Measurements from ENCODE around the gene TMEM39B. TPM values are rescaled to one million over a fixed set of nuclear protein-coding genes. Genes with fewer than 3 reads are reported as not detected.

The TMEM39B gene
- total and polyA plus RNA-seq, 2 experiments from 2014 or later: 10.1 to 17.8 TPM

GRCh38 chr1:32100807-32101708 is 28.3 kb downstream of the TMEM39B start:
- no peak overlapping the region for H3K27ac Mint-ChIP-seq

More at GRCh38 chr1:32100807-32101708, 28.3 kb downstream of the TMEM39B start:
- H3K36me3 Mint-ChIP-seq (ENCODE audit: low read depth): peaks cover 38% of the 10 kb centered on the region
- no peaks in the 10 kb centered on the region for H3K4me1 ChIP-seq (ENCODE audit: insufficient read depth)
- 0 out of 2 replicates have a peak, but pooled peaks cover 4% of the 10 kb centered on the region for H3F3A ChIP-seq (replicated peaks; ENCODE audit: low read depth)
- 0 out of 2 replicates have a peak, but pooled peaks cover 13% of the 10 kb centered on the region for H4K20me1 ChIP-seq (replicated peaks; ENCODE audit: insufficient read depth)
- peaks cover 2% of the 10 kb centered on the region for H3K27me3 Mint-ChIP-seq (ENCODE audit: insufficient read depth, low read depth, poor library complexity)
- no peaks in the 10 kb centered on the region for H3K4me1 Mint-ChIP-seq
- H3K79me2 ChIP-seq (replicated peaks; ENCODE audit: insufficient read depth): no peaks in the 10 kb centered on the region
- H3K27me3 ChIP-seq (ENCODE audit: insufficient read depth): no peaks in the 10 kb centered on the region
- no peak overlapping the region for H2AFZ ChIP-seq
- ATAC-seq (no peak), DNase-seq (ENCODE audit: low spot score) (no peak)
- H3K9me3 Mint-ChIP-seq: no peaks in the 10 kb centered on the region; the same call in 2 of the 3 replicates
- no peaks in the 10 kb centered on the region for H3K9me2 ChIP-seq (ENCODE audit: insufficient read depth)
- no peak overlapping the region for H3K27ac ChIP-seq (ENCODE audit: low read depth)
- no peak overlapping the region for H3K4me3 Mint-ChIP-seq
- no peak overlapping the region for H3K4me3 ChIP-seq
- H3K4me2 ChIP-seq: no peak overlapping the region
- no peak for TF ChIP-seq ETS1 (IDR thresholded peaks at IDR 0.05)
- no peak for TF ChIP-seq ZNF331 (CRISPR knock-in tag; IDR thresholded peaks at IDR 0.05; ENCODE audit: low read depth)
- TF ChIP-seq, protein P1, sequence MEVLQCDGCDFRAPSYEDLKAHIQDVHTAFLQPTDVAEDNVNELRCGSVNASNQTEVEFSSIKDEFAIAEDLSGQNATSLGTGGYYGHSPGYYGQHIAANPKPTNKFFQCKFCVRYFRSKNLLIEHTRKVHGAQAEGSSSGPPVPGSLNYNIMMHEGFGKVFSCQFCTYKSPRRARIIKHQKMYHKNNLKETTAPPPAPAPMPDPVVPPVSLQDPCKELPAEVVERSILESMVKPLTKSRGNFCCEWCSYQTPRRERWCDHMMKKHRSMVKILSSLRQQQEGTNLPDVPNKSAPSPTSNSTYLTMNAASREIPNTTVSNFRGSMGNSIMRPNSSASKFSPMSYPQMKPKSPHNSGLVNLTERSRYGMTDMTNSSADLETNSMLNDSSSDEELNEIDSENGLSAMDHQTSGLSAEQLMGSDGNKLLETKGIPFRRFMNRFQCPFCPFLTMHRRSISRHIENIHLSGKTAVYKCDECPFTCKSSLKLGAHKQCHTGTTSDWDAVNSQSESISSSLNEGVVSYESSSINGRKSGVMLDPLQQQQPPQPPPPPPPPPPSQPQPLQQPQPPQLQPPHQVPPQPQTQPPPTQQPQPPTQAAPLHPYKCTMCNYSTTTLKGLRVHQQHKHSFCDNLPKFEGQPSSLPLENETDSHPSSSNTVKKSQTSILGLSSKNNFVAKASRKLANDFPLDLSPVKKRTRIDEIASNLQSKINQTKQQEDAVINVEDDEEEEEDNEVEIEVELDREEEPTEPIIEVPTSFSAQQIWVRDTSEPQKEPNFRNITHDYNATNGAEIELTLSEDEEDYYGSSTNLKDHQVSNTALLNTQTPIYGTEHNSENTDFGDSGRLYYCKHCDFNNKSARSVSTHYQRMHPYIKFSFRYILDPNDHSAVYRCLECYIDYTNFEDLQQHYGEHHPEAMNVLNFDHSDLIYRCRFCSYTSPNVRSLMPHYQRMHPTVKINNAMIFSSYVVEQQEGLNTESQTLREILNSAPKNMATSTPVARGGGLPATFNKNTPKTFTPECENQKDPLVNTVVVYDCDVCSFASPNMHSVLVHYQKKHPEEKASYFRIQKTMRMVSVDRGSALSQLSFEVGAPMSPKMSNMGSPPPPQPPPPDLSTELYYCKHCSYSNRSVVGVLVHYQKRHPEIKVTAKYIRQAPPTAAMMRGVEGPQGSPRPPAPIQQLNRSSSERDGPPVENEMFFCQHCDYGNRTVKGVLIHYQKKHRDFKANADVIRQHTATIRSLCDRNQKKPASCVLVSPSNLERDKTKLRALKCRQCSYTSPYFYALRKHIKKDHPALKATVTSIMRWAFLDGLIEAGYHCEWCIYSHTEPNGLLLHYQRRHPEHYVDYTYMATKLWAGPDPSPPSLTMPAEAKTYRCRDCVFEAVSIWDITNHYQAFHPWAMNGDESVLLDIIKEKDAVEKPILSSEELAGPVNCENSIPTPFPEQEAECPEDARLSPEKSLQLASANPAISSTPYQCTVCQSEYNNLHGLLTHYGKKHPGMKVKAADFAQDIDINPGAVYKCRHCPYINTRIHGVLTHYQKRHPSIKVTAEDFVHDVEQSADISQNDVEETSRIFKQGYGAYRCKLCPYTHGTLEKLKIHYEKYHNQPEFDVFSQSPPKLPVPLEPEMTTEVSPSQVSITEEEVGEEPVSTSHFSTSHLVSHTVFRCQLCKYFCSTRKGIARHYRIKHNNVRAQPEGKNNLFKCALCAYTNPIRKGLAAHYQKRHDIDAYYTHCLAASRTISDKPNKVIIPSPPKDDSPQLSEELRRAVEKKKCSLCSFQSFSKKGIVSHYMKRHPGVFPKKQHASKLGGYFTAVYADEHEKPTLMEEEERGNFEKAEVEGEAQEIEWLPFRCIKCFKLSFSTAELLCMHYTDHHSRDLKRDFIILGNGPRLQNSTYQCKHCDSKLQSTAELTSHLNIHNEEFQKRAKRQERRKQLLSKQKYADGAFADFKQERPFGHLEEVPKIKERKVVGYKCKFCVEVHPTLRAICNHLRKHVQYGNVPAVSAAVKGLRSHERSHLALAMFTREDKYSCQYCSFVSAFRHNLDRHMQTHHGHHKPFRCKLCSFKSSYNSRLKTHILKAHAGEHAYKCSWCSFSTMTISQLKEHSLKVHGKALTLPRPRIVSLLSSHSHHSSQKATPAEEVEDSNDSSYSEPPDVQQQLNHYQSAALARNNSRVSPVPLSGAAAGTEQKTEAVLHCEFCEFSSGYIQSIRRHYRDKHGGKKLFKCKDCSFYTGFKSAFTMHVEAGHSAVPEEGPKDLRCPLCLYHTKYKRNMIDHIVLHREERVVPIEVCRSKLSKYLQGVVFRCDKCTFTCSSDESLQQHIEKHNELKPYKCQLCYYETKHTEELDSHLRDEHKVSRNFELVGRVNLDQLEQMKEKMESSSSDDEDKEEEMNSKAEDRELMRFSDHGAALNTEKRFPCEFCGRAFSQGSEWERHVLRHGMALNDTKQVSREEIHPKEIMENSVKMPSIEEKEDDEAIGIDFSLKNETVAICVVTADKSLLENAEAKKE (CRISPR knock-in tag; IDR thresholded peaks at IDR 0.05): no peak
- no peak for TF ChIP-seq ZNF114 (CRISPR knock-in tag; IDR thresholded peaks at IDR 0.05)
- no peak for TF ChIP-seq CREB1 (CRISPR knock-in tag; IDR thresholded peaks at IDR 0.05; ENCODE audit: low read depth)
- TF ChIP-seq STAT1 (IDR thresholded peaks at IDR 0.05; ENCODE audit: unreplicated experiment): no peak
- TF ChIP-seq NANOG (IDR thresholded peaks at IDR 0.05; ENCODE audit: borderline replicate concordance): no peak
- no peak for TF ChIP-seq POLR2AphosphoS5 (IDR thresholded peaks at IDR 0.05; ENCODE audit: low read depth)
- no peak for TF ChIP-seq EZH2 (IDR thresholded peaks at IDR 0.05; ENCODE audit: low read depth, unreplicated experiment)
- no peak for TF ChIP-seq EZH2phosphoT487 (IDR thresholded peaks at IDR 0.05; ENCODE audit: unreplicated experiment)
- TF ChIP-seq, protein P2, sequence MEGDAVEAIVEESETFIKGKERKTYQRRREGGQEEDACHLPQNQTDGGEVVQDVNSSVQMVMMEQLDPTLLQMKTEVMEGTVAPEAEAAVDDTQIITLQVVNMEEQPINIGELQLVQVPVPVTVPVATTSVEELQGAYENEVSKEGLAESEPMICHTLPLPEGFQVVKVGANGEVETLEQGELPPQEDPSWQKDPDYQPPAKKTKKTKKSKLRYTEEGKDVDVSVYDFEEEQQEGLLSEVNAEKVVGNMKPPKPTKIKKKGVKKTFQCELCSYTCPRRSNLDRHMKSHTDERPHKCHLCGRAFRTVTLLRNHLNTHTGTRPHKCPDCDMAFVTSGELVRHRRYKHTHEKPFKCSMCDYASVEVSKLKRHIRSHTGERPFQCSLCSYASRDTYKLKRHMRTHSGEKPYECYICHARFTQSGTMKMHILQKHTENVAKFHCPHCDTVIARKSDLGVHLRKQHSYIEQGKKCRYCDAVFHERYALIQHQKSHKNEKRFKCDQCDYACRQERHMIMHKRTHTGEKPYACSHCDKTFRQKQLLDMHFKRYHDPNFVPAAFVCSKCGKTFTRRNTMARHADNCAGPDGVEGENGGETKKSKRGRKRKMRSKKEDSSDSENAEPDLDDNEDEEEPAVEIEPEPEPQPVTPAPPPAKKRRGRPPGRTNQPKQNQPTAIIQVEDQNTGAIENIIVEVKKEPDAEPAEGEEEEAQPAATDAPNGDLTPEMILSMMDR (conservative IDR thresholded peaks at IDR 0.05; ENCODE audit: low read depth in 2 of 2): no peak
- TF ChIP-seq, protein P3, sequence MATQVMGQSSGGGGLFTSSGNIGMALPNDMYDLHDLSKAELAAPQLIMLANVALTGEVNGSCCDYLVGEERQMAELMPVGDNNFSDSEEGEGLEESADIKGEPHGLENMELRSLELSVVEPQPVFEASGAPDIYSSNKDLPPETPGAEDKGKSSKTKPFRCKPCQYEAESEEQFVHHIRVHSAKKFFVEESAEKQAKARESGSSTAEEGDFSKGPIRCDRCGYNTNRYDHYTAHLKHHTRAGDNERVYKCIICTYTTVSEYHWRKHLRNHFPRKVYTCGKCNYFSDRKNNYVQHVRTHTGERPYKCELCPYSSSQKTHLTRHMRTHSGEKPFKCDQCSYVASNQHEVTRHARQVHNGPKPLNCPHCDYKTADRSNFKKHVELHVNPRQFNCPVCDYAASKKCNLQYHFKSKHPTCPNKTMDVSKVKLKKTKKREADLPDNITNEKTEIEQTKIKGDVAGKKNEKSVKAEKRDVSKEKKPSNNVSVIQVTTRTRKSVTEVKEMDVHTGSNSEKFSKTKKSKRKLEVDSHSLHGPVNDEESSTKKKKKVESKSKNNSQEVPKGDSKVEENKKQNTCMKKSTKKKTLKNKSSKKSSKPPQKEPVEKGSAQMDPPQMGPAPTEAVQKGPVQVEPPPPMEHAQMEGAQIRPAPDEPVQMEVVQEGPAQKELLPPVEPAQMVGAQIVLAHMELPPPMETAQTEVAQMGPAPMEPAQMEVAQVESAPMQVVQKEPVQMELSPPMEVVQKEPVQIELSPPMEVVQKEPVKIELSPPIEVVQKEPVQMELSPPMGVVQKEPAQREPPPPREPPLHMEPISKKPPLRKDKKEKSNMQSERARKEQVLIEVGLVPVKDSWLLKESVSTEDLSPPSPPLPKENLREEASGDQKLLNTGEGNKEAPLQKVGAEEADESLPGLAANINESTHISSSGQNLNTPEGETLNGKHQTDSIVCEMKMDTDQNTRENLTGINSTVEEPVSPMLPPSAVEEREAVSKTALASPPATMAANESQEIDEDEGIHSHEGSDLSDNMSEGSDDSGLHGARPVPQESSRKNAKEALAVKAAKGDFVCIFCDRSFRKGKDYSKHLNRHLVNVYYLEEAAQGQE (IDR thresholded peaks at IDR 0.05; ENCODE audit: unreplicated experiment): no peak
- TF ChIP-seq JUNB (IDR thresholded peaks at IDR 0.05; ENCODE audit: unreplicated experiment): no peak
- peaks cover 4% of the 10 kb centered on the region; the same call in 1 of the 2 replicates for H3K36me3 ChIP-seq (ENCODE audit: insufficient read depth)

Data from GM23338 (cell line).